Measurements from ENCODE around the gene ADAM22. TPM values are rescaled to one million over a fixed set of nuclear protein-coding genes. Genes with fewer than 3 reads are reported as not detected.

Gene ADAM22
- total RNA-seq, 1 experiment from 2014 or later = 3.0 TPM

GRCh38 chr7:88167223-88167622, 233.2 kb downstream of the ADAM22 start:
- DNase-seq (ENCODE audit: low read depth) = no peak

DNA sequence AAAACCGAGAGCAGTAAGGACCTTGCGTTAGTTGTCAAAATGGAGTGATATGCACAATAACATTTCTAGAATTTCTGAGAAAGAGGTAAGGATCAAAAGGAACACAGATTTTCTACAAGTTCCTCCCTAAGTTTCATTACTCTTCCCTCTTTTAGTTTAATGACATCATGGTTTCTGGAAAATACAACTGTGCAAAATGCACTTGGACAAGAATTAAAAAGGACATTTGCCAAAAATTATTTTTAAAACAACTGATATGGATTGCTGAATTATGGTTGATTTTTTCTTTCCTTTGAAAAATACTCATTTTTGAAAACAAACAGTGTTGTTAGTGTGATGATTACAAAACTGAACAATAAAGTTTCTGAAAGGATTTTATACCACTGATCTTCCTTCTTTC, 233.7 kb downstream of the ADAM22 start:
- DNase-seq (ENCODE audit: low read depth) = no peak

- DNase-seq (ENCODE audit: low read depth) = no peak
Observed at GRCh38 chr7:88169717-88170320, 235.8 kb downstream of the ADAM22 start.

DNA sequence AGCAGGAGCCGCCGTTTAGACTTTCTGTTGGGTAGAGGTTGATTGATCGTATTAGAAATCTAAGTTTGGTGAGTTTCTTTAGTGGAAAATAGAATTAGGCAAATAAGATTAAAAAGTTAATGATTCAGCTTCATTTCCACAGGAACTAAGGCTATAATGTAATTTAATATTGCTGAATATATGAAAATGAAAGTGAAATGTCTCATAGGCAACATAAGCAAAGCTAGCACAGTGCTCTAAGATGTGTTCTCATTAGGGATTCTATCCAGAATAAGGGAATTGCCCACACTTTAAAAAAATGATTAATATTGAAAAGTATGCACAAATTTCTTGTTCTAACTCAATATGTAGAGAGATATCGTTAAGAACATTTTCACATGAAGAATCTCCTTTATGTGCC, 238.8 kb downstream of the ADAM22 start:
- DNase-seq (ENCODE audit: low read depth) = no peak

DNA sequence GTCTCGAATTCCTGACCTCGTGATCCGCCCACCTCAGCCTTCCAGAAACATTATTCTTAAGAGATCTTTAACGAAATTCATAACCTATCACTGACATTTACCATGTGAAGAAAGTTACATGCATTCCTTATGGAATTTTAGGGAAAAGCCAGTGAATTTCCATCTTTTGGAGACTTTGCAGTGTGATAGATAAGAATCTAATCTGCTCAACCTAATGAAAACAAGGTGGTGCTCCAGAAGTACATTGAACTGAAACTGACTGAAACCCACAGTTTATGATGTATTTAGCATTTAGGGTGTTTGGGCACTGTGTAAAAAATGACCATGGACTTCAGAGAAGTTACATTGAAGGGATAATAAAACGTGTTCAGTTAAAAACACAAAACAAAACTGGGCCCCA, 242.1 kb downstream of the ADAM22 start:
- no peak for DNase-seq (ENCODE audit: low read depth)

DNA sequence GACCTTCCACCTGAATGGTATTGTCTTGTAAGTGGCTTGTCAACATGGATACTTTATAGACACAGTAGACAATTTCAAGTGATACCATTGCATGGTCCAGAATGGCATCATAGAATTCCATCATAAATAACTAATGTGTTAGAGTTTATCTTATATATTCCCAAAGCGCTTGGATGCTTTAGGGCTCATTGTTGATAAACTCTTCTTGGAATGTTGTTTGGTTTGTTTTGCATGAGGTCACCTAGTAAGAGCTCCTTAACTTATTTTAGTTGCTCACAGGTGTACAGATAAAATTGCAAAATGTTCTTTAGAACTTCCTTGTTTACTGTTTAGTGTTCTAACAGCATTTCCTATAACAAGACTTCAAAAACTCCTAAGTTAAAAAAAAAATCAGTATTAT, 249.0 kb downstream of the ADAM22 start:
- DNase-seq (ENCODE audit: low read depth) = no peak

DNA sequence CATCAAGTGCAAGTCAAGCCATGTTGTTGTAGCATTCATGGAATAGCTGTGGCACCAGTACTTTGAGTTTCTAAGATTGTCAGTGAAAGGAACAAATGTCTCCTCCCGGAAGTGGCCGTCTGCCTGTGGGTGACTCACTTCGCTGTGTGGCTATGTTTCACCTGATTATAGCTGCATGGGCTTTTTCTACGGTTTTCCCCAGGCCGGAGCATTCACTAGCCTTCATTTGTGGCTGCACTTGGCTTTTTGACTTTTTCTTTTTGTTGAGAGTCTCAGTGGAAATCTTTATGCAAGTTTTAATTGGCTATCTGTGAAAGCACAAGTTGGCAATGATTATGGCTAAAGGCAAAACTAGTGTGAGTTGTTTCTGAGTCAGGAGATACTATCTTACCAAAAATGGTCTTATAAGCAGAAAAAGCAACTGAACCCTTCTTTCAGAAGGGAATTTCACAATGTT, 250.8 kb downstream of the ADAM22 start:
- peak; percentile 74 for DNase-seq (ENCODE audit: low read depth)

DNA sequence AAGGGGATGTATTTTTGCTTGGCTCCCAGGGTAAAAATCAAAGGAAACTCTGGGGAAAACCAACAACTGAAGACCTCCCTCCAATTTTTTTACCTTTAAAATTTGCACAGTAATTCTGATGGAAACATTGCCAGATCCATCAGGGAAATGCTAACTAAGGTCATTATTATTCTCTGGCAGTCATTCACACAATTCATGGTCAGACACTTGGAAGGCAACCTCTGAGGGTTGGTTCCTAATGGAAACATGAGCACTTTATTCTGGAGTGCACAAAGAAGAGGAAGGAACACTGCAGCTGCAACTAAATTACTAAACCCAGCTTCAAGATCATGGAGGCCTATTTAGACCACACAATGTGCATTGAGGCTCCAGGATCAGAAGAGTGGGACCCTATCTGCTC, 251.6 kb downstream of the ADAM22 start:
- no peak for DNase-seq (ENCODE audit: low read depth)

- DNase-seq (ENCODE audit: low read depth) = no peak
Observed at GRCh38 chr7:88191911-88192310, 257.9 kb downstream of the ADAM22 start.

DNA sequence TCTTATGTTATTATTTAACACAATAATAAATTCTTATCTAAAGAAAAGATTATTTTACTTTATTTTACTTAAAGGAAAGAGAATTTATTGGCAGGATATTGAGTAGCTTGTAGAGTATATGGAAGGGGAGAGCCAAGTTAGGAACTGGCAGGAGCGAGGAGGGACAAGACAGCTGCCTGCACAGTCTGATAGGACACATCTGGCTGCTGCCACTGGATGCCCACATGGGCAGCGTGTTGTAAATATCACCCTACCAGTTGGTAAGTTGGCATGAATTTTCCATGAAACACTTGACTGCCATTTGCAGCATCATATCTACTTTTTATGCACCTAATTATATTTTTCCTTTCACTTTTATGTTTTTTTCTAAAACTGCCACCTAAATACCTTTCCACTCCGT, 266.2 kb downstream of the ADAM22 start:
- no peak for DNase-seq (ENCODE audit: low read depth)

DNA sequence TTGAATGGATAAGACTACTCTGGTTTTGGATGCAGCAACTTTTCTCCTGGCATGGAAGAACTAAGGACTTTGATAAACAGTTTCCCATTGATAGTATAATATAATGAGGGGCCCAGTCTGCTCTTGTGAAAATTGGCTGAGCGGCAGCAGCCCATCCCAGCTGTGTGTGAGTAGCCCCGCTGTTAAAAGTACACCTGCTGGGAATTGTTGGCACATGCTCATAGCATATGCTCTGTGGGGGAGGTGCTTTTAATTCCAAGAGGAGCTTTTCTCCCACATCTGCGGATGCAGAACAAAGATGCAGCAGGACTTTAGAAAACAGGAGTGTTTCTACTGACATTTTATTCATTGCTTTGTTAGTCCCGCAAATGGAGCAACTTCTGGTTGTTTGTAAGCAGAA, 266.7 kb downstream of the ADAM22 start:
- DNase-seq (ENCODE audit: low read depth) = no peak

GRCh38 chr7:88201305-88201704, 267.3 kb downstream of the ADAM22 start:
- DNase-seq (ENCODE audit: low read depth) = no peak

GRCh38 chr7:88202278-88202677, 268.2 kb downstream of the ADAM22 start:
- DNase-seq (ENCODE audit: low read depth) = no peak

GRCh38 chr7:88202799-88203198, 268.7 kb downstream of the ADAM22 start:
- DNase-seq (ENCODE audit: low read depth) = no peak

GRCh38 chr7:88203401-88203800, 269.4 kb downstream of the ADAM22 start:
- DNase-seq (ENCODE audit: low read depth) = no peak

- no peak for DNase-seq (ENCODE audit: low read depth)
Observed at GRCh38 chr7:88204525-88205110, 270.6 kb downstream of the ADAM22 start.

DNA sequence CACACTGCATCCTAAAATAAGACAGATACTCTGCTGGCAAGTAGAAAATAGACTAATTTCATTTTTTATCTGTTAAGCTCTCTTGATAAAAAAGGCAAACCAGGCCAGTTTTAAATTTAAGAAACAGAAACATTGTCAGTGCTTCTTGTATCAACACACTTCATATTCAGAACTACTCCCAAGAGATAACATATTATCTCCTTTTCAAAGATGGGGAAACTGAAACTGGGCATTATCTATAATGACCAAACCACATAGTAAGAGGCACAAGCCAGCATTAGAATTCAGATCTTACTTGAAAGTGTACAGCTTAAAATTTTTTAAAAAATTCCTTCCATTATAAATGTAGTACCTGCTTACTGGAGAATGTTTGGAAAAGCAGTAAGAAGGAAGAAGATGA, 271.1 kb downstream of the ADAM22 start:
- no peak for DNase-seq (ENCODE audit: low read depth)

DNA sequence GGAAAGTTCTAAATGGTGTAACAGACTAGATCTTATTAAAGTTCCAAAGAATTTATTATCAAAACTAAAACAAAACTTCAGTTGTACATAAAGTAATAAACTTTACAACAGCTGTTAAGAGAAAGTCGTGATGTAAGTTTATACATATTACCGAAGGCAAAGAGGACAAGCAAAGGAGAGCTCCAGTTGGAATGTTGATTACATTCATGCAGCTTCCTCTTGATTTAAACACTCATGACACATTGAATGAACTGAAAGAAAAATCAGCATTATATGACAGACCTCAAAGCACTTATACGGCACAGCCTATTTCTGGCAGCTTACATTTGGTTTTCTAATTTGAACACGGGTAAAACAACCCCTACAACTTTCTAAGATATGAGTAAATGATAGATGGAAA, 272.2 kb downstream of the ADAM22 start:
- DNase-seq (ENCODE audit: low read depth) = no peak

DNA sequence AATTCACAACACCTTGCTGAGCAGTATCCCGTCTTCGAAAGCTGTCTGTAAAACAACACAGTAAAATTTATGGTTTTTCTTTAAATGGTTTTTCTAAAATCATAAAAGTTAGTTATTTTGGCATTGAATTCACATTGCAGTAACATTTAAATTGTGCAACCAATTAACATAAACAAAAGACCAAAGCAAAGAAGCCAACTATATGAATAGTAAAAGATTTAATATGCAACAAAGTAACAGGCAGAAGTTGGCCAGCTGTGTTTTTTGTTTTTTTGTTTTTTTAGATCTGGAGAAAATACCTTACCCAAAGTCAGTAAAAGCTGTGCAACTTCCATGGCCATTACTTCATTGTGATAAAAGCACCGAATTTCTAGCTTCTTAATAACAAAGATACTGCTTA, 274.5 kb downstream of the ADAM22 start:
- no peak for DNase-seq (ENCODE audit: low read depth)

- DNase-seq (ENCODE audit: low read depth) = no peak
Observed at GRCh38 chr7:88212918-88213317, 278.9 kb downstream of the ADAM22 start.

GRCh38 chr7:88214456-88214855, 280.4 kb downstream of the ADAM22 start:
- DNase-seq (ENCODE audit: low read depth) = no peak

DNA sequence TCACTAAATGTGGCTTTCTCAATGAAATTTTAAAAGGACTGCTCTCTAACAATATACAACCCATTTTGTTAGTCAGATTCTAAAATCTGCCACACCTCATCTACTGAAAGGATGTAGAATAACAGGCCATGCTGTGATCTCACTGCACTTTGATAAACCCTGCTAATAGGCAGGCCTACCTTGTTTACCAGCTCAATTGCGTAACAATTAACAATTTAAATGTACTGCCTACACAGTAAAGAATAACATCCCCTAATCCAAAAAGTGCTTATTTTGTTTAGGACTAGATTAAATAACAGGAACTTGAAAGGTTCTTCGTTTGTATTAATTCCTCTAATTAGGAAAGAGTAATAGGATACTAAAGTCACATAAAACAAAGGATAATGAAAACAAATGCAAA, 281.2 kb downstream of the ADAM22 start:
- no peak for DNase-seq (ENCODE audit: low read depth)

GRCh38 chr7:88216276-88216675, 282.2 kb downstream of the ADAM22 start:
- DNase-seq (ENCODE audit: low read depth) = no peak

All from Daoy (cell line).